HepG2 (cell line): ENCODE data around the gene CEP78.
"Not testable (repeated sequence)": the region's sequence is repeated elsewhere in the genome, so short reads cannot be mapped to it uniquely, and the experiment has no call there.

Source experiments
- CTCF ChIP-seq: sonication (generic); formaldehyde crosslinking; IDR thresholded peaks from 2 replicates; pipeline ENCODE4 v1.5.0; 2020; ENCODE audit warnings: mild to moderate bottlenecking, missing genetic modification reagents, moderate library complexity
- NR1H2 ChIP-seq: sonication (generic); formaldehyde crosslinking; IDR thresholded peaks from 2 replicates; pipeline ENCODE4 v1.8.1; 2022; ENCODE audit warnings: low read depth, missing genetic modification reagents, borderline replicate concordance
- POLR2A ChIP-seq, 2 experiments: IDR thresholded peaks; 2 replicates each; pipeline ENCODE4 v1.6.1; 2011; ENCODE audit warnings: low read depth in 2 of 2, low read length in 2 of 2, mild to moderate bottlenecking in 1 of 2, moderate library complexity in 1 of 2; ENCODE audit not compliant: insufficient read depth in 1 of 2
- ZNF616 ChIP-seq: sonication (generic); formaldehyde crosslinking; IDR thresholded peaks from 2 replicates; pipeline ENCODE4 v1.5.0; 2020; ENCODE audit warnings: low read depth, mild to moderate bottlenecking, missing genetic modification reagents
- ZSCAN30 ChIP-seq: sonication (generic); formaldehyde crosslinking; IDR thresholded peaks from 2 replicates; pipeline ENCODE4 v1.5.0; 2020; ENCODE audit warnings: mild to moderate bottlenecking, missing genetic modification reagents

GRCh38 chr9:78221841-78222240 is 14.0 kb upstream of the CEP78 start:
- not testable (repeated sequence) for TF ChIP-seq POLR2A (IDR thresholded peaks at IDR 0.05; ENCODE audit: insufficient read depth in 1 of 2, low read depth in 2 of 2, low read length in 2 of 2); ZSCAN30 (CRISPR knock-in tag); NR1H2 (CRISPR knock-in tag); CTCF (CRISPR knock-in tag); ZNF616
